Measurements from ENCODE around the gene FAM222A. TPM values are rescaled to one million over a fixed set of nuclear protein-coding genes. Genes with fewer than 3 reads are reported as not detected.
A peak's percentile ranks its signal among the peaks of the same experiment; 100 is the strongest.

The FAM222A gene
- total RNA-seq, 1 experiment from 2014 or later = 18.0 TPM

DNA sequence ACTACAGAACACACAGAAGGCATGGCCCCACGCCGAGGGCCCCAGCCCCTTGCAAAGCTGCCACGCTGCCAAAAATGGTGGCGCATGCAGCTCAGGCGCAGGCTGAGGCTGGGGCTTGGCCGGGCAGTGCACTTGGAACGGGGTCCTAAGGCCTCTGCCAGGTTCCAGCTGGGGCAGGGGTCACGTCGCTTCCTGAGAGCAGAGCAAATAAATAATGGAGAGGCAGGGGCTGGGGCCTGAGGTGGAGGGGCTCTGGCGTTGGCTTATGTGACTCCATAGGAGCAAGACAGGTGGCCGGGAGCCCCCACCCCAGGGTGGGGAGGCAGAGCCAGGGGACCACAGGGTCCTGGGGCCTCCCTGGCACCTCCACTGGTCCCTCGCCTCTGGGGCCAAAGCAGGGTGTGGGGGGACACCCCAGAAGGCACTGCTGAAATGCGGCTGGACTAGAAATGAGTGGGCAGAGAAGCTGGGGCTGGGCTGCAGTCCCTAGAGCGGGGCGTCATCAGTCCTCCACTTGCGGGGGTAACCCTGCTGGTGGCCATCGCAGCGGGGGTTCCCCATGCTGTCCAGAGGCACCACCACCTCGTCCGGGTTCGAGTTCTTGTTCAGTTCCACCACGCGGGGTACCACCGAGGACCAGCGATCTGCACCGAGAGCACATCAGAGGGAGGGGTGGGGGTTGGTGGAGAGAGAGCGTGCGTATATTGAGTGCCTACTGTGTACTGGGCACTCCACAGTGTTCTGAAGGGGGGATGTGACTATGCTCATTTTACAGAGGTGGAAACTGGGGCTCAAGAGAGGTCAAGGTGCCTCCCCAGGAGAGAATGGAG lies 69.7 kb downstream of the FAM222A start:
- intact Hi-C loops (cut with micrococcal nuclease; ENCODE audit: unreplicated experiment) = no loop called here
- Mint-ChIP-seq H3K9me3 (ENCODE audit: unreplicated experiment) (no peaks in the 10 kb centered on the region), H3K36me3 (ENCODE audit: insufficient read depth, unreplicated experiment) (peaks cover 5% of the 10 kb centered on the region), H3K4me1 (ENCODE audit: low read depth, unreplicated experiment) (no peaks in the 10 kb centered on the region), H3K27me3 (ENCODE audit: insufficient read depth, unreplicated experiment) (no peaks in the 10 kb centered on the region), H3K4me3 (ENCODE audit: unreplicated experiment) (no peak overlapping the region), H3K27ac (ENCODE audit: unreplicated experiment) (no peak overlapping the region)
- DNase-seq = no peak
- POLR2A ChIA-PET = no interaction called here
- Histone ChIP-seq H3K4me1 (no peaks in the 10 kb centered on the region), H3K36me3 (ENCODE audit: control insufficient read depth, insufficient read depth, low read length) (no peaks in the 10 kb centered on the region), H3K4me3 (ENCODE audit: low read depth, low read length) (no peak overlapping the region), H3K27me3 (replicated peaks; ENCODE audit: control insufficient read depth, insufficient read depth, low read length) (no peaks in the 10 kb centered on the region), H3K9me3 (no peaks in the 10 kb centered on the region)
- no TSS peak for BruUV-seq (replicated peaks)
- TF ChIP-seq, protein P1, sequence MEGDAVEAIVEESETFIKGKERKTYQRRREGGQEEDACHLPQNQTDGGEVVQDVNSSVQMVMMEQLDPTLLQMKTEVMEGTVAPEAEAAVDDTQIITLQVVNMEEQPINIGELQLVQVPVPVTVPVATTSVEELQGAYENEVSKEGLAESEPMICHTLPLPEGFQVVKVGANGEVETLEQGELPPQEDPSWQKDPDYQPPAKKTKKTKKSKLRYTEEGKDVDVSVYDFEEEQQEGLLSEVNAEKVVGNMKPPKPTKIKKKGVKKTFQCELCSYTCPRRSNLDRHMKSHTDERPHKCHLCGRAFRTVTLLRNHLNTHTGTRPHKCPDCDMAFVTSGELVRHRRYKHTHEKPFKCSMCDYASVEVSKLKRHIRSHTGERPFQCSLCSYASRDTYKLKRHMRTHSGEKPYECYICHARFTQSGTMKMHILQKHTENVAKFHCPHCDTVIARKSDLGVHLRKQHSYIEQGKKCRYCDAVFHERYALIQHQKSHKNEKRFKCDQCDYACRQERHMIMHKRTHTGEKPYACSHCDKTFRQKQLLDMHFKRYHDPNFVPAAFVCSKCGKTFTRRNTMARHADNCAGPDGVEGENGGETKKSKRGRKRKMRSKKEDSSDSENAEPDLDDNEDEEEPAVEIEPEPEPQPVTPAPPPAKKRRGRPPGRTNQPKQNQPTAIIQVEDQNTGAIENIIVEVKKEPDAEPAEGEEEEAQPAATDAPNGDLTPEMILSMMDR (IDR thresholded peaks at IDR 0.05; ENCODE audit: insufficient read depth in 1 of 2, low read depth in 1 of 2, low read length in 1 of 2, severe bottlenecking in 1 of 2, unreplicated experiment in 1 of 2) = no peak
- CTCF ChIA-PET = interaction anchor here (1.0 kb wide), 1 partner anchor 8 kb away, joined by 5 read pairs; no protein-coding TSS in a partner anchor

DNA sequence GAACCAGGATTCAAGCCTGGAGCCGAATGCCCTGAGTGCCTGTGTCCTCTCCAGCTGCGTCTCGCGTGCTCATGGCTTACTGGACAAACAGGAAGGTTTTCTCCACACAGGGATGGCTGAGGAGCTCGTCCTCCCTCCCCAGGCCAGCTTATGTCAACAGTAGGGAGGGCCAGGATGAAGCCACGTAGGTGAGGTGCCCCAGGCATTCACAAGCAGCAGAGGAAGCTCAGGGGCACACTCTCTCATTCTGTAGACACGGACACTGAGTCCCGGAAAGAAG lies 70.3 kb downstream of the FAM222A start:
- POLR2A ChIA-PET = no interaction called here
- H3K4me1 Mint-ChIP-seq (ENCODE audit: low read depth, unreplicated experiment) = no peaks in the 10 kb centered on the region
- H3K9me3 ChIP-seq = no peaks in the 10 kb centered on the region
- H3K27me3 Mint-ChIP-seq (ENCODE audit: insufficient read depth, unreplicated experiment) = no peaks in the 10 kb centered on the region
- no peak overlapping the region for H3K4me3 ChIP-seq (ENCODE audit: low read depth, low read length)
- H3K4me3 Mint-ChIP-seq (ENCODE audit: unreplicated experiment) = no peak overlapping the region
- H3K36me3 Mint-ChIP-seq (ENCODE audit: insufficient read depth, unreplicated experiment) = peaks cover 5% of the 10 kb centered on the region
- H3K27ac Mint-ChIP-seq (ENCODE audit: unreplicated experiment) = no peak overlapping the region
- H3K4me1 ChIP-seq = no peaks in the 10 kb centered on the region
- H3K27me3 ChIP-seq (replicated peaks; ENCODE audit: control insufficient read depth, insufficient read depth, low read length) = no peaks in the 10 kb centered on the region
- H3K9me3 Mint-ChIP-seq (ENCODE audit: unreplicated experiment) = no peaks in the 10 kb centered on the region
- DNase-seq = peak; percentile 33 to 59
- CTCF ChIA-PET = interaction anchor here (1.0 kb wide), 1 partner anchor 9 kb away, joined by 5 read pairs; no protein-coding TSS in a partner anchor
- H3K36me3 ChIP-seq (ENCODE audit: control insufficient read depth, insufficient read depth, low read length) = no peaks in the 10 kb centered on the region
- no TSS peak for BruUV-seq (replicated peaks)
- TF ChIP-seq, protein P1 (IDR thresholded peaks at IDR 0.05; ENCODE audit: insufficient read depth in 1 of 2, low read depth in 1 of 2, low read length in 1 of 2, severe bottlenecking in 1 of 2, unreplicated experiment in 1 of 2) = no peak
- intact Hi-C loops (cut with micrococcal nuclease; ENCODE audit: unreplicated experiment) = no loop called here

DNA sequence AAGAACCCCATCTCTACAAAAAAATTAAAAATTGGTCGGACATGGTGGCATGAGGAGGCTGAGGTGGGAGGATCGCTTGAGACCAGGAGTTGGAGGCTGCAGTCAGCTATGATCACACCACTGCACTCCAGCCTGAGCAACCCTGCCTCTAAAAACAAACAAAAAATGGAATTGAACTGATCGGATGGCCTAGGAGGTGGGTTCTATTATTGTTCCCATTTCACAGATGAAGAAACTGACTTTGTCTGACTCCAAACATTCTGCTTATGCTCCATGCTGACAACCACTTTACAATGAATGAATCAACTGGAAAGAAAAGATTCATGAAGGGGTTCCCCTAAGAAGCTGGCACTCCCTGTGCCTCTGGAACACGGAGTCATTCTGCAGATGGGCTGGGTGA lies 72.2 kb downstream of the FAM222A start:
- no TSS peak for BruUV-seq (replicated peaks)
- POLR2A ChIA-PET = no interaction called here
- no peaks in the 10 kb centered on the region for H3K9me3 Mint-ChIP-seq (ENCODE audit: unreplicated experiment)
- H3K27ac Mint-ChIP-seq (ENCODE audit: unreplicated experiment) = no peak overlapping the region
- no peaks in the 10 kb centered on the region for H3K27me3 ChIP-seq (replicated peaks; ENCODE audit: control insufficient read depth, insufficient read depth, low read length)
- no peaks in the 10 kb centered on the region for H3K27me3 Mint-ChIP-seq (ENCODE audit: insufficient read depth, unreplicated experiment)
- H3K4me1 ChIP-seq = no peaks in the 10 kb centered on the region
- H3K4me3 Mint-ChIP-seq (ENCODE audit: unreplicated experiment) = no peak overlapping the region
- H3K9me3 ChIP-seq = no peaks in the 10 kb centered on the region
- no peaks in the 10 kb centered on the region for H3K36me3 ChIP-seq (ENCODE audit: control insufficient read depth, insufficient read depth, low read length)
- CTCF ChIA-PET = no interaction called here
- no peaks in the 10 kb centered on the region for H3K36me3 Mint-ChIP-seq (ENCODE audit: insufficient read depth, unreplicated experiment)
- TF ChIP-seq, protein P1 (IDR thresholded peaks at IDR 0.05; ENCODE audit: insufficient read depth in 1 of 2, low read depth in 1 of 2, low read length in 1 of 2, severe bottlenecking in 1 of 2, unreplicated experiment in 1 of 2) = no peak
- H3K4me1 Mint-ChIP-seq (ENCODE audit: low read depth, unreplicated experiment) = no peaks in the 10 kb centered on the region
- intact Hi-C loops (cut with micrococcal nuclease; ENCODE audit: unreplicated experiment) = no loop called here
- H3K4me3 ChIP-seq (ENCODE audit: low read depth, low read length) = no peak overlapping the region
- DNase-seq = no peak

Measured in Caco-2 (cell line).